ENCODE measurements around the gene UBAC2. TPM values are rescaled to one million over a fixed set of nuclear protein-coding genes. Genes with fewer than 3 reads are reported as not detected.

The UBAC2 gene
- total and polyA plus RNA-seq, 2 of the 8 experiments (the other 6 are each of a cell fraction or from before 2014, with no cell fraction given): 75.9 to 76.9 TPM

DNA sequence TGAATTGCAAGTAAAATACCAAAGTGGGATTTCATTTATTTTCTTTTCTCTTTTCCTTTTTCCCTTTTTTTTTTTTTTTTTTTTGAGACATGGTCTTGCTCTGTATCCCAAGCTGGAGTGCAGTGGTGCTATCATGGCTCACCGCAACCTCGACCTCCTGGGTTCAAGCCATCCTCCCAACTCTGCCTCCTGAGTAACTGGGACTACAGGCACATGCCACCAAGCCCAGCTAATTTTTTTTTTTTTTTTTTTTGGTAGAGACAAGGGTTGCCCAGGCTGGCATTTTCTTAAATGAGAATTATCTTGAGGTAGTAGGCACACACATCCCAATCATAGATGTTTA lies 175.1 kb downstream of the UBAC2 start:
- no peak overlapping the region for H3K14ac ChIP-seq (ENCODE audit: insufficient read length)
- H4K8ac ChIP-seq (ENCODE audit: extremely low read depth, insufficient read depth, low read length): no peak overlapping the region
- no peak overlapping the region for H2AFZ ChIP-seq (ENCODE audit: low read length)
- no peak overlapping the region for H3K4me2 ChIP-seq (ENCODE audit: insufficient read depth in 1 of 2, low read depth in 2 of 2, low read length in 2 of 2)
- no peak overlapping the region for H4K91ac ChIP-seq (replicated peaks; ENCODE audit: insufficient read length, low read length)
- H3K56ac ChIP-seq (replicated peaks; ENCODE audit: insufficient read length, low read depth, low read length): no peak overlapping the region
- H3K27me3 ChIP-seq (replicated peaks in 1 of 4; ENCODE audit: control insufficient read depth in 3 of 4, extremely low read depth in 1 of 4, insufficient read depth in 3 of 4, low read length in 3 of 4): no peaks in the 10 kb centered on the region
- no peak overlapping the region for H3K23ac ChIP-seq (ENCODE audit: insufficient read length)
- no peak overlapping the region for H2BK5ac ChIP-seq (ENCODE audit: low read depth, low read length)
- H3K4me1 ChIP-seq (replicated peaks in 1 of 4; ENCODE audit: control insufficient read depth in 3 of 4, insufficient read depth in 4 of 4, low read length in 3 of 4): peaks cover 0 to 16% (median 3%) of the 10 kb centered on the region in 4 experiments; a peak in 6 of 7 replicates
- WGBS, 2 experiments (ENCODE audit: extremely low coverage in 1 of 2, insufficient coverage in 1 of 2, insufficient read length in 1 of 2, insufficient replicate concordance in 2 of 2, low coverage in 1 of 2, low lambda C conversion rate in 2 of 2, missing lambda C conversion rate in 1 of 2): 75% methylated on average over 2 of the region's 2 CpGs; no CpG with 5 or more reads in 1 of the 2 experiments
- H3K9ac ChIP-seq (replicated peaks in 1 of 4; ENCODE audit: extremely low read depth in 1 of 4, low read depth in 3 of 4, low read length in 3 of 4): no peak overlapping the region
- TF ChIP-seq NANOG (IDR thresholded peaks at IDR 0.05; ENCODE audit: insufficient read depth, low read depth, low read length, poor library complexity, severe bottlenecking): no peak
- no peak for TF ChIP-seq SP2 (IDR thresholded peaks at IDR 0.05; ENCODE audit: low read length)
- TF ChIP-seq MAFK (IDR thresholded peaks at IDR 0.05; ENCODE audit: low read depth, low read length): no peak
- TF ChIP-seq TCF12 (IDR thresholded peaks at IDR 0.05; ENCODE audit: low read depth, low read length): no peak
- no peak for TF ChIP-seq CTBP2 (IDR thresholded peaks at IDR 0.05; ENCODE audit: borderline replicate concordance, insufficient read depth, insufficient read length, low read length)
- no peak for TF ChIP-seq POLR2A (IDR thresholded peaks at IDR 0.05; ENCODE audit: control extremely low read depth in 1 of 2, low read depth in 2 of 2, low read length in 2 of 2)
- TF ChIP-seq CREB1 (IDR thresholded peaks at IDR 0.05): no peak
- H3K18ac ChIP-seq (ENCODE audit: extremely low read depth, low read length): no peak overlapping the region
- peak in 1 of 2 experiments; percentile 6 for DNase-seq (ENCODE audit: low read depth in 1 of 2, low spot score in 2 of 2)
- no peak overlapping the region for H2AK5ac ChIP-seq (ENCODE audit: low read depth, low read length)
- ChIA-PET POLR2A (ENCODE audit: partially characterized antibody) (no interaction called here), CTCF (ENCODE audit: partially characterized antibody) (interaction anchor here (1.5 to 6.6 kb wide), 6 partner anchors 8 to 105 kb away, joined by 5 to 37 read pairs (median 18); no protein-coding TSS in a partner anchor)
- H3K23me2 ChIP-seq (ENCODE audit: low read depth, low read length): no peaks in the 10 kb centered on the region
- no peaks in the 10 kb centered on the region for H3K9me3 ChIP-seq (ENCODE audit: insufficient read depth in 2 of 2, low read depth in 1 of 2, low read length in 1 of 2)
- H3K4ac ChIP-seq (replicated peaks; ENCODE audit: insufficient read length, low read depth, low read length): no peak overlapping the region
- H2BK15ac ChIP-seq (ENCODE audit: low read length): no peak overlapping the region
- H2BK12ac ChIP-seq (ENCODE audit: low read depth, low read length): no peak overlapping the region
- H3K79me2 ChIP-seq (ENCODE audit: control insufficient read depth in 1 of 2, insufficient read depth in 2 of 2, low read length in 2 of 2): no peaks in the 10 kb centered on the region
- H3K36me3 ChIP-seq (ENCODE audit: control insufficient read depth in 2 of 4, insufficient read depth in 4 of 4, low read length in 3 of 4): 0 out of 8 replicates have a peak, but pooled peaks cover 0 to 3% (median 0%) of the 10 kb centered on the region in 4 experiments
- H3K79me1 ChIP-seq (ENCODE audit: low read depth, low read length): no peaks in the 10 kb centered on the region
- no peak overlapping the region for H3K27ac ChIP-seq (ENCODE audit: low read depth, low read length)
- H4K20me1 ChIP-seq (replicated peaks in 1 of 2; ENCODE audit: control insufficient read depth in 1 of 2, insufficient read depth in 2 of 2, low read length in 2 of 2): no peaks in the 10 kb centered on the region
- H3K4me3 ChIP-seq (ENCODE audit: extremely low read depth in 1 of 4, insufficient read depth in 2 of 4, low read depth in 3 of 4, low read length in 4 of 4): no peak overlapping the region
- H2BK20ac ChIP-seq (ENCODE audit: low read length): no peak overlapping the region
- FAIRE-seq: no peak
- H2BK120ac ChIP-seq (replicated peaks; ENCODE audit: low read depth, low read length): no peak overlapping the region
- no peak overlapping the region for H4K5ac ChIP-seq (ENCODE audit: insufficient read length, low read depth, low read length)
